Measurements from ENCODE around the gene CLEC20A.

Gene CLEC20A

GRCh38 chr1:178541379-178541778, 44.6 kb upstream of the CLEC20A start:
- no peak overlapping the region for H3K4me3 ChIP-seq (ENCODE audit: low read depth, low read length)
- H3K9me3 ChIP-seq = no peaks in the 10 kb centered on the region
- H3K36me3 ChIP-seq = no peaks in the 10 kb centered on the region
- TF ChIP-seq, protein P1, sequence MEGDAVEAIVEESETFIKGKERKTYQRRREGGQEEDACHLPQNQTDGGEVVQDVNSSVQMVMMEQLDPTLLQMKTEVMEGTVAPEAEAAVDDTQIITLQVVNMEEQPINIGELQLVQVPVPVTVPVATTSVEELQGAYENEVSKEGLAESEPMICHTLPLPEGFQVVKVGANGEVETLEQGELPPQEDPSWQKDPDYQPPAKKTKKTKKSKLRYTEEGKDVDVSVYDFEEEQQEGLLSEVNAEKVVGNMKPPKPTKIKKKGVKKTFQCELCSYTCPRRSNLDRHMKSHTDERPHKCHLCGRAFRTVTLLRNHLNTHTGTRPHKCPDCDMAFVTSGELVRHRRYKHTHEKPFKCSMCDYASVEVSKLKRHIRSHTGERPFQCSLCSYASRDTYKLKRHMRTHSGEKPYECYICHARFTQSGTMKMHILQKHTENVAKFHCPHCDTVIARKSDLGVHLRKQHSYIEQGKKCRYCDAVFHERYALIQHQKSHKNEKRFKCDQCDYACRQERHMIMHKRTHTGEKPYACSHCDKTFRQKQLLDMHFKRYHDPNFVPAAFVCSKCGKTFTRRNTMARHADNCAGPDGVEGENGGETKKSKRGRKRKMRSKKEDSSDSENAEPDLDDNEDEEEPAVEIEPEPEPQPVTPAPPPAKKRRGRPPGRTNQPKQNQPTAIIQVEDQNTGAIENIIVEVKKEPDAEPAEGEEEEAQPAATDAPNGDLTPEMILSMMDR (IDR thresholded peaks at IDR 0.05; ENCODE audit: low read depth, low read length) = no peak
- H3K27me3 ChIP-seq = no peaks in the 10 kb centered on the region; the same call in 1 of the 2 replicates
- no peak for DNase-seq
- no peaks in the 10 kb centered on the region for H3K4me1 ChIP-seq

DNA sequence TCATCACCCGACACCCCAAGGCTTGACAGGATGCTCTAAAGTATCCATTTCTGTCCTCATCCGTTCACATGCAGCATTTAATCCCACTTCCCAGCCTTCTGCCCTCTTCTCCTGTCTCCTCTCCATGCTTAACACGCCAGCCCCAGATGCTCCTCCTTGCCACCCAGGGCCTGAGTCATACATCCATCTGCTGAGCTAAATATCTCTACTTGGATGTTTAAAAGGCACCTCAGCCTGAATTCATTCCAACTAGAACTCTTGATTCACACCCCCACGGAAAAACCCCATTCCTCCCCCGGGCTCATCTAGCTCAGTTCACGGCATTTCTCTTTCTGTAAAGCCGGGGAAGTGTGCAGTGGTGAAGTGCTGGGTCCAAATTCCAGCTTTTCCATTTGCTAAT, 43.9 kb upstream of the CLEC20A start:
- Histone ChIP-seq H3K4me3 (ENCODE audit: low read depth, low read length) (no peak overlapping the region), H3K9me3 (no peaks in the 10 kb centered on the region), H3K4me1 (no peaks in the 10 kb centered on the region), H3K36me3 (no peaks in the 10 kb centered on the region), H3K27me3 (no peaks in the 10 kb centered on the region; the same call in 1 of the 2 replicates)
- DNase-seq = no peak
- TF ChIP-seq, protein P1 (IDR thresholded peaks at IDR 0.05; ENCODE audit: low read depth, low read length) = no peak

DNA sequence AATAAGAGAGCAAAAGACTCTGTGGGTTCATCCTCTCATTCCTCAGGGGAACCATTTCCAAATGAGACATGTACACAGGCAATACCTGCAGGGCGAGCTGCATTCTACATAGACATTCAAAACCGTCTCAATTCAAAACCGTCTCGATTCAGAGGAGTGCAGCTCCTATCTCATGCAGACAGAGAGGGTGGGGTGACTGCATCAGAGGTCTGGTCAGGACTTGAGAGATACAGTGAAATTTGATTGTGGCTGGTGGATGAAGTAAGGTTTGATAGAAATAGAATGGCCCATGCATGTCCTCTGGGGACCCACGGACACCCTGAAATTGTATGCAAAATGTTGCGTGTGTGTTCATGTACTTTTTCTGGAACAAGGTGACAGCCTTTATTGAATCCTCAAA, 43.4 kb upstream of the CLEC20A start:
- H3K9me3 ChIP-seq = no peaks in the 10 kb centered on the region
- H3K4me1 ChIP-seq = no peaks in the 10 kb centered on the region
- DNase-seq = no peak
- no peaks in the 10 kb centered on the region; the same call in 1 of the 2 replicates for H3K27me3 ChIP-seq
- H3K36me3 ChIP-seq = no peaks in the 10 kb centered on the region
- TF ChIP-seq, protein P1 (IDR thresholded peaks at IDR 0.05; ENCODE audit: low read depth, low read length) = no peak
- no peak overlapping the region for H3K4me3 ChIP-seq (ENCODE audit: low read depth, low read length)

GRCh38 chr1:178539291-178539690, 42.5 kb upstream of the CLEC20A start:
- no peaks in the 10 kb centered on the region; the same call in 1 of the 2 replicates for H3K27me3 ChIP-seq
- no peak for DNase-seq
- no peaks in the 10 kb centered on the region for H3K4me1 ChIP-seq
- TF ChIP-seq, protein P1 (IDR thresholded peaks at IDR 0.05; ENCODE audit: low read depth, low read length) = no peak
- no peak overlapping the region for H3K4me3 ChIP-seq (ENCODE audit: low read depth, low read length)
- no peaks in the 10 kb centered on the region for H3K9me3 ChIP-seq
- H3K36me3 ChIP-seq = no peaks in the 10 kb centered on the region

GRCh38 chr1:178538192-178538916, 41.6 kb upstream of the CLEC20A start:
- H3K4me3 ChIP-seq (ENCODE audit: low read depth, low read length) = no peak overlapping the region
- no peaks in the 10 kb centered on the region for H3K4me1 ChIP-seq
- H3K9me3 ChIP-seq = no peaks in the 10 kb centered on the region
- H3K27me3 ChIP-seq = no peaks in the 10 kb centered on the region; the same call in 1 of the 2 replicates
- TF ChIP-seq, protein P1 (IDR thresholded peaks at IDR 0.05; ENCODE audit: low read depth, low read length) = no peak
- no peak for DNase-seq
- no peaks in the 10 kb centered on the region for H3K36me3 ChIP-seq

GRCh38 chr1:178537382-178538090, 40.8 kb upstream of the CLEC20A start:
- TF ChIP-seq, protein P1 (IDR thresholded peaks at IDR 0.05; ENCODE audit: low read depth, low read length) = no peak
- no peaks in the 10 kb centered on the region for H3K4me1 ChIP-seq
- DNase-seq = no peak
- H3K36me3 ChIP-seq = no peaks in the 10 kb centered on the region
- no peaks in the 10 kb centered on the region for H3K9me3 ChIP-seq
- no peaks in the 10 kb centered on the region; the same call in 1 of the 2 replicates for H3K27me3 ChIP-seq
- H3K4me3 ChIP-seq (ENCODE audit: low read depth, low read length) = no peak overlapping the region
